Osteoblast (primary cell): ENCODE results near the gene NMNAT2. TPM values are rescaled to one million over a fixed set of nuclear protein-coding genes. Genes with fewer than 3 reads are reported as not detected.
A peak's percentile ranks its signal among the peaks of the same experiment; 100 is the strongest.

Source experiments
- DNase-seq: peaks from one replicate; pipeline ENCODE4 v3.0.0; 2011; ENCODE audit warnings: low spot score, mixed read lengths; ENCODE audit not compliant: insufficient read length; ENCODE audit errors: missing footprints
- H2AFZ ChIP-seq: 2 replicates; pipeline ENCODE4 v1.6.0; 2011; ENCODE audit warnings: mild to moderate bottlenecking, low read length
- H3K27ac ChIP-seq: 2 replicates; pipeline ENCODE4 v1.5.1; 2011; ENCODE audit warnings: mild to moderate bottlenecking, low read depth, low read length, moderate library complexity
- H3K27me3 ChIP-seq: 2 replicates; pipeline ENCODE4 v1.6.0; 2012; ENCODE audit warnings: mild to moderate bottlenecking, control low read depth, inconsistent platforms, low read length, moderate library complexity; ENCODE audit not compliant: insufficient read depth
- H3K36me3 ChIP-seq: 2 replicates; pipeline ENCODE4 v1.5.1; 2011; ENCODE audit warnings: mild to moderate bottlenecking, low read length, control low read depth, moderate library complexity; ENCODE audit not compliant: insufficient read depth
- H3K4me1 ChIP-seq: 2 replicates; pipeline ENCODE4 v1.5.1; 2011; ENCODE audit warnings: mild to moderate bottlenecking, low read length, control low read depth, moderate library complexity; ENCODE audit not compliant: insufficient read depth
- H3K4me2 ChIP-seq: 2 replicates; pipeline ENCODE4 v1.6.0; 2011; ENCODE audit warnings: mild to moderate bottlenecking, low read length; ENCODE audit not compliant: insufficient read depth
- H3K4me3 ChIP-seq: fragments of 200-600 bp; sonication (generic); 3 replicates; pipeline ENCODE4 v1.5.1; 2012; ENCODE audit warnings: mild to moderate bottlenecking, low read length, inconsistent platforms; ENCODE audit not compliant: insufficient read depth
- H3K79me2 ChIP-seq: 2 replicates; pipeline ENCODE4 v1.6.0; 2012; ENCODE audit warnings: mild to moderate bottlenecking, low read length, control low read depth, inconsistent platforms; ENCODE audit not compliant: insufficient read depth
- H3K9me3 ChIP-seq: 2 replicates; pipeline ENCODE4 v1.5.1; 2011; ENCODE audit warnings: low read depth, low read length, control low read depth
- H4K20me1 ChIP-seq: 2 replicates; pipeline ENCODE4 v1.6.0; 2012; ENCODE audit warnings: mild to moderate bottlenecking, low read length, control low read depth; ENCODE audit not compliant: insufficient read depth
- CTCF ChIP-seq: IDR thresholded peaks from 2 replicates; pipeline ENCODE4 v1.5.1; 2011; ENCODE audit warnings: mild to moderate bottlenecking, low read depth, low read length, moderate library complexity; ENCODE audit errors: extremely low read depth
- total RNA-seq: library from RNA; depleted of rRNA; stranded (reverse); fragments of >200 nt; gene quantifications from 2 replicates; pipeline ENCODE4 v1.2.3, GENCODE V29; 2012

NMNAT2 gene
- total RNA-seq, 1 donor: 2.5 TPM

GRCh38 chr1:183318433-183318832 lies 99.7 kb downstream of the NMNAT2 start:
- Histone ChIP-seq H3K9me3 (no peaks in the 10 kb centered on the region), H3K79me2 (no peaks in the 10 kb centered on the region), H3K36me3 (no peaks in the 10 kb centered on the region), H3K27ac (peak overlapping the region; percentile 49), H2AFZ (peak overlapping the region; percentile 43), H4K20me1 (no peaks in the 10 kb centered on the region), H3K4me3 (no peak overlapping the region), H3K4me1 (peaks cover 5% of the 10 kb centered on the region), H3K4me2 (peak overlapping the region; percentile 29), H3K27me3 (no peaks in the 10 kb centered on the region)
- TF ChIP-seq CTCF: peak; percentile 84
- peak; percentile 91 for DNase-seq

GRCh38 chr1:183315991-183316758 lies 102.0 kb downstream of the NMNAT2 start:
- DNase-seq: peak; percentile 39
- Histone ChIP-seq H3K4me3 (no peak overlapping the region), H3K9me3 (no peaks in the 10 kb centered on the region), H4K20me1 (no peaks in the 10 kb centered on the region), H3K27me3 (no peaks in the 10 kb centered on the region), H3K4me2 (no peak overlapping the region), H3K36me3 (no peaks in the 10 kb centered on the region), H3K79me2 (no peaks in the 10 kb centered on the region), H3K4me1 (peaks cover 5% of the 10 kb centered on the region), H3K27ac (peak overlapping the region; percentile 25), H2AFZ (peak overlapping the region; percentile 52)
- no peak for TF ChIP-seq CTCF

- H3K4me3 ChIP-seq: no peak overlapping the region
- H2AFZ ChIP-seq: no peak overlapping the region
- no peaks in the 10 kb centered on the region for H3K36me3 ChIP-seq
- H3K4me1 ChIP-seq: peaks cover 2% of the 10 kb centered on the region
- H3K4me2 ChIP-seq: no peak overlapping the region
- TF ChIP-seq CTCF: no peak
- no peaks in the 10 kb centered on the region for H3K9me3 ChIP-seq
- no peaks in the 10 kb centered on the region for H3K79me2 ChIP-seq
- no peak for DNase-seq
- H3K27ac ChIP-seq: no peak overlapping the region
- no peaks in the 10 kb centered on the region for H3K27me3 ChIP-seq
- H4K20me1 ChIP-seq: no peaks in the 10 kb centered on the region
These were observed 105.1 kb downstream of the NMNAT2 start for GRCh38 chr1:183313063-183313462.

- no peaks in the 10 kb centered on the region for H4K20me1 ChIP-seq
- no peak overlapping the region for H3K4me2 ChIP-seq
- TF ChIP-seq CTCF: no peak
- H2AFZ ChIP-seq: no peak overlapping the region
- H3K27ac ChIP-seq: no peak overlapping the region
- H3K27me3 ChIP-seq: no peaks in the 10 kb centered on the region
- no peaks in the 10 kb centered on the region for H3K4me1 ChIP-seq
- peak; percentile 37 for DNase-seq
- H3K36me3 ChIP-seq: no peaks in the 10 kb centered on the region
- no peaks in the 10 kb centered on the region for H3K79me2 ChIP-seq
- no peaks in the 10 kb centered on the region for H3K9me3 ChIP-seq
- no peak overlapping the region for H3K4me3 ChIP-seq
These were observed 107.3 kb downstream of the NMNAT2 start for GRCh38 chr1:183310753-183311479.
